ENCODE results near the gene SLC30A3.

SLC30A3 gene

DNA sequence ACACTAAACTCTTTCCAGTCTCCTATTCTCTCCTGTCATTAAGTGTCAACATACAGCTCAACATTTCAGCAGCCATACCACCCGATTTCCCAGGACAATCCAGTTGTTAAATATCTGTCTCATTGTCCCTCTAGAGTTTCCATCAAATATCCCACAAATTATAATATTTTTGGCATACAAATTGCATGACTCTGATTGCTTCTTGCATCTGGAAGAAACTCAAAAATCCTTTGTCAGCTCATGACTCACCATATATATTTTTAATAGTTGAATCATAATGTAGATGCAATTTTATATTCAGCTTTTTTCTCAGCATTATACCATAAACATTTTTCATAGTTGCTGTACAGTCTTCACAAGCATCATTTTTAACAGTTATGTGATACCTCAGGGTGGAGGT is 7.2 kb downstream of the SLC30A3 start:
- DNase-seq = no peak

- DNase-seq = no peak
Observed at GRCh38 chr2:27255187-27255586, 7.7 kb downstream of the SLC30A3 start.

DNA sequence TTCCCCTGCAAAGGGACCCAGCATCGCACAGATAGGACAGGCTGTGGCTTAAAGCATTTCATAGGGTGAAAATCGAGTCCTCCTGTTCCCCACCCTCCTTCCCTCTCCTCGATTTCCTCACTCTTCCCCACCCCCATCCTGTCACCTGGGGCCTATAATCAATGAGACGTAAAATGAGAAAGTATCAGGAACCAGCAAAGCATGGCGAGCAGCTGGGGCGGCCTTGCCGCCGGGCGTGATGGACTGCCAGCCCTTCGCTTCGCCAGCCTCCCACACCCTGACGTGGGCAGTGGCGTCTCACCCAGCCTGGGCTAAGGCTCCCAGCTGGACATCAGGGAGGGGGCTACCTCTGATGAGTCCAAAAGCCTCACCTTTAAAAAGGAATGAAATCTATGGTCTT is 11.1 kb downstream of the SLC30A3 start:
- DNase-seq = no peak

- DNase-seq = no peak
Observed at GRCh38 chr2:27250652-27251379, 12.0 kb downstream of the SLC30A3 start.

DNA sequence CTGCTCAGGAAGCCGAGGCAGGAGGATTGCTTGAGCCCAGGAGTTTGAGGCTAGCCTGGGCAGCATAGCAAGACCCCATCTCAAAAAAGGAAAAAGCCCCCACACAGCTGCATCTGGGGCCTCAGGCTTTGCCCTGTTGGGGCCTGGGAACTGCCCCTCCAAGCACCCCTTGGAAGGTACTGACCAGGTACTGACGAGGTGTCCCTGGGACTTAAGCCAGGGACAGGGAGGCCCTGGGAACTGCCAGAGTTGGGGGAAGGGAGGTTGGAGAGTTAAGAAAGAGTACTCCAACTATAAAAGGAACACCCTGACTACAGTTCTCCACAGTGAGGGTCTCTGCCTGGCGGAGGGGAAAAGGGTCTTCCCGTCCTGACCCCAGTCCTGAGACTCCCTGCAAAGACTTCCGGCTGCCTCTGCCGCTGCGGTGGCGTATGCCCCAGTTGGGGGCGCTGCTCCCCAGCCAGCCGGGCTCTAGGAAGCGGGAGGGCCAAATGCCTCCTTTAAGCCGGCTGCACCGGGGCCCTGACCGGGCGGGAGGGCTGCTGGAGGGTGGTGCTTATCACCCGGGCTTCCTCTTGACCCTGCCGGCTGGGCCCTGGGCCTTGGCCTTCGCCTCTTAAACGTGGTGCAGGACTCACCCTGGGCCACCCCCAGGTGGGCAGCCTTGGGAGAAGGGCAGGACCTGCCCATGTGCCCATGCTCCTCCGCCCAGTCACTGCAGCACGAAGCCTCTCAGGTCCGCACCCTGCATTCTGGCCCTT is 12.8 kb downstream of the SLC30A3 start:
- no peak for DNase-seq

GRCh38 chr2:27249159-27249890 is 13.5 kb downstream of the SLC30A3 start:
- DNase-seq = no peak

DNA sequence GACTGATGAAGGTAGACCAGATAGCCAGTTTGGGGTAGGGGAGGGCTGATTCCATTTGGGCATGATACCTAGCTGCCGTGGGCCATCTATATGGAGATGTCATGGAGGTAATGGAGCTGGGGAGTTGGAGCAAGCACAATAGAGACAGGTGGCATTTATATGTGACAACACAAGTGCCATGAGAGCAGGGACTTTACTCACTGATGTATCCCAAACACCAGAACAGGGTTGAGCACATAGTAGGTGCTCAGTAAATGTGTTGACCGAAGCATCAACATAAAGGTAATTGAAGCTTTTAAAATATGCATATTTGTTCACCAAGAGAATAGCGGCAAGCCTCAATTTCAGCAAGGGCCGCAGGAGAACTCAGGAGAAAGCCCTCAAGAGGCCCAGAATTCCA is 15.0 kb downstream of the SLC30A3 start:
- no peak for DNase-seq

DNA sequence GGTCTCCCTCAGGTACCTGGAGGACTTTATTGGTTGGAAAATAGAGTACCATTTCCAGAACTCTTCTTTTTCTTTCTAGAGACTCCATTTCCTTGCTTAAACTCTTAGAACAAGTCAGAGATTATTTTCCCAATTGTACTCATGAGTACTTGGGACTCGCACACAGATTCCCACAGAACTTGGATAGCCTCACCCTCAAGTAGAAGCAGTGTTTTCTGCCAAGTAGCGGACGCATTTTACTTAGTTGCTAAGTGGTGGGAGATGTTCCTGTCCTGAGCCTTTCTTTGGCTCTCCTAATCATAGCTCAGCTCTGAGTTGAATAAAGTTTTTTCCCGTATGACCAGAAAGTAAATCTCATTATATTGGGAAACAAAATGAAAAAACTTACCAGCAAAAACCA is 17.2 kb downstream of the SLC30A3 start:
- no peak for DNase-seq

GRCh38 chr2:27245116-27245515 is 17.7 kb downstream of the SLC30A3 start:
- DNase-seq = no peak

- no peak for DNase-seq
Observed at GRCh38 chr2:27243391-27244130, 19.3 kb downstream of the SLC30A3 start.

DNA sequence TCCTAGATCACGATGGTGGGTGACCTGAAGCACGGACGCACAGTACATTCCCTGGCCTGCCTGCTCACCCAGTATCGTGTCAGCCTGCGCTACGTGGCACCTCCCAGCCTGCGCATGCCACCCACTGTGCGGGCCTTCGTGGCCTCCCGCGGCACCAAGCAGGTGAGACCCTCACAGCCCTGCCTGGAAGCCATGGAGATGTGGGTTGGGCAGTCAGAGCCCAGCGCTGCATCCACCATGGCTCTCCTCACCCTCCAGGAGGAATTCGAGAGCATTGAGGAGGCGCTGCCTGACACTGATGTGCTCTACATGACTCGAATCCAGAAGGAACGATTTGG is 20.3 kb downstream of the SLC30A3 start:
- no peak for DNase-seq

DNA sequence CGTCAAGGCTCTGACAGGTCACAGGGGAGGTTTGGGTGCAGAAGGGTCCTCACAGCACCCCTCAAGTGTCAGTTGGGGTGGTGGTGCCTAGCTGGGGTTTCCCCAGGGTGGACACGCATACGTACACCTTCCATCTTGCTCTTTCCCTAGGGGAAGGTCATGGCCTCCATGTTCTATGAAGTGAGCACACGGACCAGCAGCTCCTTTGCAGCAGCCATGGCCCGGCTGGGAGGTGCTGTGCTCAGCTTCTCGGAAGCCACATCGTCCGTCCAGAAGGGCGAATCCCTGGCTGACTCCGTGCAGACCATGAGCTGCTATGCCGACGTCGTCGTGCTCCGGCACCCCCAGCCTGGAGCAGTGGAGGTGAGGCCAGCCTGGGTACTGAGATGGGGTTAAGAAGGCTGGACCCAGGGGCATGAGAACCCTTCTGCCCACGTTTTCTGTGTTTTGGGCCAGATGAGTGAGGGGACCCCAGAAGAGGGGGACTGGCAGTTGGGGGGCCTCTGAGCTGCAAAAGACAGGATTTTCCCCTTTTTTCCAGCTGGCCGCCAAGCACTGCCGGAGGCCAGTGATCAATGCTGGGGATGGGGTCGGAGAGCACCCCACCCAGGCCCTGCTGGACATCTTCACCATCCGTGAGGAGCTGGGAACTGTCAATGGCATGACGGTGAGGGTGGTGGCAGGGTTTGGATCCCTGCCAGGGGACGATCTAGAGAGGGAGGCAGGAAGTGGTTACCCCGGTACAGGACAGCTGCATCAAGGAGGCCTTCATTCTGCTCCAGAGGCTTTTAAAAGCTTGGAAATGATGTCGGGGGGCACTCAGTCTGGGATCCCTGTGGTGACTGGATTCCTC is 20.9 kb downstream of the SLC30A3 start:
- no peak for DNase-seq

DNA sequence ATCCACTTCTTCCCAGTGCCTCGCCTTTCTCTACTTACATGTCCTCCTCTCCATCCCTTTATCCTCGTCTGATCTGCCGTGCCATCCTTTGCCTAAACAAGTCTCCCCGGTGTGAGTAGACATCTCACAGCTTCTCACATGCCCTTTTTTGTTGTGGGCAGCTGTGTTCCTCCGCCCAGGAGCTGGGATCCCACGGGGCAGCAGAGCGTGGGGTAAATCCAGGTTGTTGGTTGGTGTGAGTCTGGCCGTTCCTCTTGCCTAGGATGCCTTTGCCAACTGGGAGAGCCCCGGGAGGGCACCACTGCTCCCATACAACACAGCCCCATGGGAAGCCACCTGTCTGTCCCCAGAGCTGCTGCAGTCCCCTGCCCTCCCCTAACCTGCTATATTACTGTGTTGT is 22.4 kb downstream of the SLC30A3 start:
- DNase-seq = no peak

- DNase-seq = no peak
Observed at GRCh38 chr2:27238976-27239375, 23.9 kb downstream of the SLC30A3 start.

DNA sequence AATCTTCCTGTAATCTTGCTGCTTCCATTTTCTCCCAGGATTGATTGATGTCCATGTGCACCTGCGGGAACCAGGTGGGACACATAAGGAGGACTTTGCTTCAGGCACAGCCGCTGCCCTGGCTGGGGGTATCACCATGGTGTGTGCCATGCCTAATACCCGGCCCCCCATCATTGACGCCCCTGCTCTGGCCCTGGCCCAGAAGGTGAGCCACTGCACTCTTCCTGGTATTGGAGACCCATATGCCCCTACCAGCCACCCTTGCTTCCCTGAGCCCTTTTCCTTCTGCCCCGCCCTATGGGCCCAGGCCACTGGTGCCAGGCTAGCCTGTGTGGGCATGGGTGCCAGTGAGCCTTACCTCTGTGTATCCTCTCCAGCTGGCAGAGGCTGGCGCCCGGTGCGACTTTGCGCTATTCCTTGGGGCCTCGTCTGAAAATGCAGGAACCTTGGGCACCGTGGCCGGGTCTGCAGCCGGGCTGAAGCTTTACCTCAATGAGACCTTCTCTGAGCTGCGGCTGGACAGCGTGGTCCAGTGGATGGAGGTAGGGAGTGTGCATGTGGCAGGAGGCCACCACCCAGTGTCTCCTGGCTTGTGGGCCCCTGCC is 25.4 kb downstream of the SLC30A3 start:
- no peak for DNase-seq

GRCh38 chr2:27236626-27237025 is 26.2 kb downstream of the SLC30A3 start:
- no peak for DNase-seq

GRCh38 chr2:27236136-27236535 is 26.7 kb downstream of the SLC30A3 start:
- no peak for DNase-seq

GRCh38 chr2:27233341-27233740 is 29.5 kb downstream of the SLC30A3 start:
- no peak for DNase-seq

GRCh38 chr2:27231921-27232320 is 30.9 kb downstream of the SLC30A3 start:
- no peak for DNase-seq

DNA sequence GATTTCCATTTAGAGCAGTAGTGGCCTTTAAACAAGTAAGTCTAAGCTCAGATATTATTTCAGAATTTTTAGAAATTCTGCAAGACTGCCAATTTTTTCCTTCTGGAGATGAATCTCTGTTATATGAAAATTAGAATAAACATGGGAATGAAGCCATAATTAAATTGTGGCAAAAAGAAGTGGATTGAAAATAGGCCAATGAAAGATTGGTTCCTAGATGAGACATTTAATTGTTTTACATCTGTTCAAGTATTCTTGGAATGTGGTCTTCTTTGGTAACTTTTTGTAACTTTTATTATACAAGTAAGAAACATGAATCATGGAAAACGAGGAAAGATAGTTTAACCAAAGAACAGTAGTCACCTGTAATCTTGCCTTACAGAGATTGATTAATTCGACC is 35.3 kb downstream of the SLC30A3 start:
- no peak for DNase-seq

GRCh38 chr2:27225526-27225925 is 37.3 kb downstream of the SLC30A3 start:
- no peak for DNase-seq

DNA sequence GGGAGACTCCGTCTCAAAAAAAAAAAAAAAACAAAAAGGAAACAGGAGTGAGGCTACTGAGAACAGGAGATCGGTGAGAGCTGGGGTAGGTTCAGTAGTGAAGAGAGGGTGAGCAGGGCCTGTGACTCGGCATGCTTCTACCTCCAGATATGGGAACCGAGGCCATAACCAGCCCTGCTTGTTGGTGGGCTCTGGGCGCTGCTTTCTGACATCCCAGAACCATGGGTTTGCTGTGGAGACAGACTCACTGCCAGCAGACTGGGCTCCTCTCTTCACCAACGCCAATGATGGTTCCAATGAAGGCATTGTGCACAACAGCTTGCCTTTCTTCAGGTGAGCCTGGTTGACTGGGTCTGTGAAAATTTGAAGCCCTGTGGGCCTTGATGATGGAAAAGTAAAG is 39.4 kb downstream of the SLC30A3 start:
- DNase-seq = no peak
